GM12865 (cell line): ENCODE results near the gene USP37.

ENCODE experiments used
- DNase-seq: peaks from one replicate; pipeline ENCODE4 v3.0.0; 2010; ENCODE audit warnings: low read depth
- H3K4me3 ChIP-seq: 2 replicates; pipeline ENCODE4 v1.5.1; 2011; ENCODE audit warnings: mild to moderate bottlenecking, low read depth, low read length, control low read depth
- TF ChIP-seq, protein P1 (sequence below): IDR thresholded peaks from 2 replicates; pipeline ENCODE4 v1.5.1; 2011; ENCODE audit warnings: low read length, control low read depth, low read depth, inconsistent platforms; ENCODE audit not compliant: insufficient read depth; ENCODE audit errors: missing control alignments

USP37 gene

DNA sequence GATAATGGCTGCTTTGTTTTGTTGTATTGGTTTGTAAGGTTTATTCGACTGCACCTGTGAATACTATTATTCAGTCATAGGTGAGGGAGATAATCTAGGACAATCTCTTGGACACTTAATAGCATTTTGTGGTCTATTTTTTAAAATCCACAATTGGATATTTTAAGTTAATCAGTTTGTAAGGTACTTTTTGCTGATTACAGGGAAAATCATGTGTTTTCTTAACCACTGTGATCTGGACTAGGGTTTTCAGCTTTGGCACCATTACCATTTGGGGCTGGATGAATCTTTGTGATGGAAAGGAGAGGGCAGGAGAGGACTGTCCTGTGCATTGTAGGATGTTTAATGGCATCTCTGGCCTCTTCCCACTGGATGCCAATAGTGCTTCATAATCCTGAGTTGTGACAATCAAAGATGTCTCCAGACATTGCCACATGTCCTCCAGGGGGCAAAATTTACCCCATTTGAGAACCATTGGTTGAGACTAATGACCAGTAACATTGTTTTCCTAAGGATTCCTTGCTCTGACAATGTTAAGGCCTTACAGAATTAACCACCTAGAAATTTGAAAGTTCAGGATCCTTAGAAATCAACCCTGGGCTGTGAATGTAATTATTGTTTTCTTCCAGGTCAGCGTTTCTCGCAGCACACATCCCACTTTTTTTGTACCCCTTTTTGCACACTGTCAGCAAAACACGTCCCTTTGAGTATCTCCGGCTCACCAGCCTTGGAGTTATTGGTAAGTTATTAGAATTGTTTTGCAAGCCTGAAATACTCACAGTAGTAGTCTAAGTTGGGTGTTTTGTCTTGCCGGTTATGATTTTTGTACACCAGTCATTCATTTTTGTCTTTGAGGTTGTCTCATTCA, 16.1 kb upstream of the USP37 start:
- TF ChIP-seq, protein P1, sequence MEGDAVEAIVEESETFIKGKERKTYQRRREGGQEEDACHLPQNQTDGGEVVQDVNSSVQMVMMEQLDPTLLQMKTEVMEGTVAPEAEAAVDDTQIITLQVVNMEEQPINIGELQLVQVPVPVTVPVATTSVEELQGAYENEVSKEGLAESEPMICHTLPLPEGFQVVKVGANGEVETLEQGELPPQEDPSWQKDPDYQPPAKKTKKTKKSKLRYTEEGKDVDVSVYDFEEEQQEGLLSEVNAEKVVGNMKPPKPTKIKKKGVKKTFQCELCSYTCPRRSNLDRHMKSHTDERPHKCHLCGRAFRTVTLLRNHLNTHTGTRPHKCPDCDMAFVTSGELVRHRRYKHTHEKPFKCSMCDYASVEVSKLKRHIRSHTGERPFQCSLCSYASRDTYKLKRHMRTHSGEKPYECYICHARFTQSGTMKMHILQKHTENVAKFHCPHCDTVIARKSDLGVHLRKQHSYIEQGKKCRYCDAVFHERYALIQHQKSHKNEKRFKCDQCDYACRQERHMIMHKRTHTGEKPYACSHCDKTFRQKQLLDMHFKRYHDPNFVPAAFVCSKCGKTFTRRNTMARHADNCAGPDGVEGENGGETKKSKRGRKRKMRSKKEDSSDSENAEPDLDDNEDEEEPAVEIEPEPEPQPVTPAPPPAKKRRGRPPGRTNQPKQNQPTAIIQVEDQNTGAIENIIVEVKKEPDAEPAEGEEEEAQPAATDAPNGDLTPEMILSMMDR = no peak
- no peak overlapping the region for H3K4me3 ChIP-seq
- no peak for DNase-seq

DNA sequence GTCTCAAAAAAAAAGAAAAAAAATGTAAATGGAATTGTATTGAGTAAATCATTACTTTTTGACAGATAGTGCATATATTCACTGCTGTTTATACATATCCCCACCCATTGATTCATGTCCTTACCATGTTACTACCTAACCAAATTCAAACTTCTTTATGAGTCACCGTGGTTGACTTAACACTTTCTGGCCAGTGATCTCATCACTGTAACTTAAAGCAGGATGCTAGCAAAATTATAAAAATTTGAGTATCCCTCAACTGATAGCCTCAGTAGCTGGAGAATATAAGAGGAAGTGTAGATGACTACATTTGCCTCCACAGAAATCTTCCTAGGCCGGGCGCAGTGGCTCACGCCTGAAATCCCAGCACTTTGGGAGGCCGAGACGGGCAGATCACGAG, 13.9 kb upstream of the USP37 start:
- TF ChIP-seq, protein P1 = no peak
- no peak for DNase-seq
- H3K4me3 ChIP-seq = no peak overlapping the region

DNA sequence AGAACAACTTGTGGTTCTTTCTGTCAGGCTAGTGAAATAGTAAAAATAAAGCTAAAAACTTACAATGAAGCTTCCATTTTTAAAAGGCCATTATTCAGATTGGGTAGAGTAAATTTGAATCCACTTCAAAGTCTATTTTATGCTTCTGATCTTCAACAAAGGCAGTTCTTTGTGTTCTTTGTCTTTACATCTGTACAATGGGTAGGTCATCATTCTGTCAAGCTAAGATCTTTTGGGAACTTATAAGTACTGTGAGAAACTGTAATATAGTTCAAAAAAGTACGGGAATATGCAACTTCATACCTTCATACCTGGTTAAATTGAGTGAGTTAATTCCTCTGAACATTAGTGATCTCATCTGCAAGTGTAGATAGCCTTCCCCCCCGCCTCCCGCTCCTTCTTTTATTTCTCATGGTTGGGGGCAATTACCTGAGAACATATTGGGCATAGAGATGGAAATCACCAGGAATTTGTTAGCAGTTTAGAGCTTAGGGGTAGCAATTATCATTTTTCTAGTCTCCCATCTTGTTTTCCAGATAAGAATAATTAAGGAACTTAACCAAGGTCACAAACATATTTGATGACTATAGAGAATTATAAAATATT, 10.2 kb upstream of the USP37 start:
- TF ChIP-seq, protein P1 = no peak
- H3K4me3 ChIP-seq = no peak overlapping the region
- DNase-seq = no peak

DNA sequence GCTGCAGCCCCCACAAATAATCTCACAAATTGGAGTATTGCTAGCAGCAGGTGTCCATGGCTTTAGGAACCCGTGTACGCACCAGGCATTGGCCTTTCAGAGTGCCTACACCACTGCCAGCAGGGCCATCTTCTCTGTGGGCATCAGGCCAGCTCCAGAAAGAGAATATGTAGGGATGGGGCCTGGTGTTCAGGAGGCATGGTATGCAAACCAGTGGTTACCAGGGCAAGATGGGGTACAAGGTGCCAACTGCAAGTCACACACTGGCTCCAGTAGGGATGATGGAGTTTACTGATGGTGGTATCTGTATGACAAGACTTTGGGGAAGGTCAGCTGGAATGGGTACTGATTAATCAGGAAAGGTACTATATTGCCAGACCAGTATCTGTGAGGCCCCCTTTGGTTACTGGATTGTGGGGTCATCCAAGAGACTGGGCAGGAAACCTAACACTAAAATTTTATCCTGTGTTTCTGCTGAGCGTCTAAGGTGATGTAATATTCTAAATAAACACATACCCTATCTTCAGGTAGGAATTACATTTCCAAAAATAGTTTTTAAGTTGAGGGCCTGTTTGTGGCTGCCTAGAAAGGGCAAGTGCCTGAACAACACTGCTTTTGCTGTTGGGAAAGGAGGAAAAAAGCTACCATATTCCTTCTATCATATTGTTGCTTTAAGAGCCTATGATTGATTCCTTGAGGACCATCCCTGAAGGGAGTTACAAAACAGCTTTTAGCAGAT, 9.5 kb upstream of the USP37 start:
- H3K4me3 ChIP-seq = no peak overlapping the region
- no peak for DNase-seq
- TF ChIP-seq, protein P1 = no peak

DNA sequence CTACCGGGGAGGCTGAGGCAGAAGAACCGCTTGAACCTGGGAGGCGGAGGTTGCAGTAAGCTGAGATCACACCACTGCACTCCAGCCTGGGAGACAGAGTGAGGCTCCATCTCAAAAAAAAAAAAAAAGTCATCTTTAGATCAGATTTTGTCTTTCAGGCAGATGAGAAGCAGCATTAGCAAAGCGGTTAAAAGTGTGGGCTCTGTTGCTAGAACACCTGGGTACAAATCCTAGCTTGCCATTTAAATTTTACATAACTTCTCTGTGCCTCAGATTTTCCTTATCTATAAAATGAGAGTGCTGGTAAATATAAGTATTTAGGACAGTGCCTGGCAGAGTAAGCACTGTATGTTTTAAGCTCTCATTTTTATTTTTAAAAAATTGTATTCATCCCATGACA, 8.7 kb upstream of the USP37 start:
- H3K4me3 ChIP-seq = no peak overlapping the region
- TF ChIP-seq, protein P1 = no peak
- no peak for DNase-seq

DNA sequence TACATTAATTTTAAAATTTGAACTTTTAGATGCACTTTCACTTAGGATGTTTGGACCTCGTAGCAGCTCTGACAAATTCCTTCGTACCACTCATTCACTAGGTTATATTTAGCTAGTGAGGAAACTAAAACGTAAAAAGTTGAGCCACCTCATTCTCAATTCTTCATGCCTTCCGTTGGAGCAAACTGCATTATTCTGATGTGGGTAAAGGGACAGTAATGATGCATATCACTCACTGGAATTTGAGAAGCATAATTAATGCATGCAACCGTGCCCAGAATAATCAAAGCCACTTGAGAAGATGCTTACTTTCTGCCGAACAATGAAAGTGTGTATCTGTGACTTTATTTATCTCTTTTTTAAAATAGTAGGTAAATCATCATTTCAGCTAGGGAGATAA, 2.7 kb upstream of the USP37 start:
- DNase-seq = peak; percentile 15
- peak overlapping the region; percentile 97 for H3K4me3 ChIP-seq

More for the DNA sequence above, 2.7 kb upstream of the USP37 start:
- TF ChIP-seq, protein P1 = no peak
